Glutamatergic neuron (in vitro differentiated cells): ENCODE measurements around the gene RPL10. TPM values are rescaled to one million over a fixed set of nuclear protein-coding genes. Genes with fewer than 3 reads are reported as not detected.

Experiments
- DNase-seq: peaks from one replicate; pipeline ENCODE4 v3.0.0; 2022
- H3K27ac Mint-ChIP-seq: one replicate; pipeline ENCODE4 v1.8.0; 2020; ENCODE audit warnings: mild to moderate bottlenecking, mixed read lengths, inconsistent platforms; ENCODE audit not compliant: unreplicated experiment
- H3K27me3 Mint-ChIP-seq: one replicate; pipeline ENCODE4 v1.8.0; 2020; ENCODE audit warnings: mild to moderate bottlenecking, moderate library complexity, mixed read lengths, inconsistent platforms; ENCODE audit not compliant: unreplicated experiment
- H3K36me3 Mint-ChIP-seq: one replicate; pipeline ENCODE4 v1.8.0; 2020; ENCODE audit warnings: mild to moderate bottlenecking, mixed read lengths, inconsistent platforms; ENCODE audit not compliant: unreplicated experiment
- H3K4me1 Mint-ChIP-seq: one replicate; pipeline ENCODE4 v1.8.0; 2020; ENCODE audit warnings: mild to moderate bottlenecking, low read depth, mixed read lengths, inconsistent platforms; ENCODE audit not compliant: unreplicated experiment
- H3K4me3 Mint-ChIP-seq: one replicate; pipeline ENCODE4 v1.8.0; 2020; ENCODE audit warnings: mild to moderate bottlenecking, mixed read lengths, inconsistent platforms; ENCODE audit not compliant: unreplicated experiment
- H3K9me3 Mint-ChIP-seq: one replicate; pipeline ENCODE4 v1.8.0; 2020; ENCODE audit warnings: mild to moderate bottlenecking, moderate library complexity, mixed read lengths, inconsistent platforms; ENCODE audit not compliant: unreplicated experiment
- microRNA-seq: library from miRNA; unstranded; fragments of <30 nt; microRNA quantifications from one replicate; pipeline ENCODE4, GENCODE V29; 2020; ENCODE audit not compliant: unreplicated experiment
- total RNA-seq: library from RNA; stranded (reverse); fragmentation: NEBNext Ultra II Directional; extraction: Animal tissue kit (Norgen Biotek cat#: 25700); gene quantifications from one replicate; pipeline ENCODE4 v1.2.1, GENCODE V29; 2021; ENCODE audit not compliant: unreplicated experiment
- TF ChIP-seq, protein P1 (sequence below): fragments of 200-600 bp; sonication (generic); IDR thresholded peaks from one replicate; pipeline ENCODE4 v1.5.0; 2021; ENCODE audit not compliant: partially characterized antibody, unreplicated experiment

RPL10 gene
- total RNA-seq, 1 donor from 2014 or later, result 1,779 TPM

DNA sequence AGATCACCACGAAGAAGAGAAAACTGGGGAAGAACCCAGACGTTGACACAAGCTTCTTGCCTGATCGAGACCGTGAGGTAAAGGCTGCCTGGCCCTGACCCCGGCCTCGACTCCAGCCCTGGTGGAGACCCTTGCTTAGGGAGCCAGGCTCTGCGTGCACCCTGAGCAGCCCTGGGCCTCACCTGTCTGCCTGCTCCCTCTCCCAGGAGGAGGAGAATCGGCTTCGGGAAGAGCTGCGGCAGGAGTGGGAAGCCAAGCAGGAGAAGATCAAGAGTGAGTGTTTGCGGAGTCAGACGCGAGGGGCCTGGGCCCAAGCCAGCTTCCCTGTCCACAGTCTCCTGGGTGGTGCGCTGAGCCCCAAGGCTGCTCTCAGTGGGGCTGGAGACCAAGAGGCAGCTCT is 50.3 kb downstream of the RPL10 start:
- no peaks in the 10 kb centered on the region for H3K4me1 Mint-ChIP-seq
- no peak for DNase-seq
- H3K9me3 Mint-ChIP-seq, result no peaks in the 10 kb centered on the region
- no peaks in the 10 kb centered on the region for H3K36me3 Mint-ChIP-seq
- no peaks in the 10 kb centered on the region for H3K27me3 Mint-ChIP-seq
- no peak overlapping the region for H3K4me3 Mint-ChIP-seq
- TF ChIP-seq, protein P1, sequence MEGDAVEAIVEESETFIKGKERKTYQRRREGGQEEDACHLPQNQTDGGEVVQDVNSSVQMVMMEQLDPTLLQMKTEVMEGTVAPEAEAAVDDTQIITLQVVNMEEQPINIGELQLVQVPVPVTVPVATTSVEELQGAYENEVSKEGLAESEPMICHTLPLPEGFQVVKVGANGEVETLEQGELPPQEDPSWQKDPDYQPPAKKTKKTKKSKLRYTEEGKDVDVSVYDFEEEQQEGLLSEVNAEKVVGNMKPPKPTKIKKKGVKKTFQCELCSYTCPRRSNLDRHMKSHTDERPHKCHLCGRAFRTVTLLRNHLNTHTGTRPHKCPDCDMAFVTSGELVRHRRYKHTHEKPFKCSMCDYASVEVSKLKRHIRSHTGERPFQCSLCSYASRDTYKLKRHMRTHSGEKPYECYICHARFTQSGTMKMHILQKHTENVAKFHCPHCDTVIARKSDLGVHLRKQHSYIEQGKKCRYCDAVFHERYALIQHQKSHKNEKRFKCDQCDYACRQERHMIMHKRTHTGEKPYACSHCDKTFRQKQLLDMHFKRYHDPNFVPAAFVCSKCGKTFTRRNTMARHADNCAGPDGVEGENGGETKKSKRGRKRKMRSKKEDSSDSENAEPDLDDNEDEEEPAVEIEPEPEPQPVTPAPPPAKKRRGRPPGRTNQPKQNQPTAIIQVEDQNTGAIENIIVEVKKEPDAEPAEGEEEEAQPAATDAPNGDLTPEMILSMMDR, result no peak
- H3K27ac Mint-ChIP-seq, result no peak overlapping the region

DNA sequence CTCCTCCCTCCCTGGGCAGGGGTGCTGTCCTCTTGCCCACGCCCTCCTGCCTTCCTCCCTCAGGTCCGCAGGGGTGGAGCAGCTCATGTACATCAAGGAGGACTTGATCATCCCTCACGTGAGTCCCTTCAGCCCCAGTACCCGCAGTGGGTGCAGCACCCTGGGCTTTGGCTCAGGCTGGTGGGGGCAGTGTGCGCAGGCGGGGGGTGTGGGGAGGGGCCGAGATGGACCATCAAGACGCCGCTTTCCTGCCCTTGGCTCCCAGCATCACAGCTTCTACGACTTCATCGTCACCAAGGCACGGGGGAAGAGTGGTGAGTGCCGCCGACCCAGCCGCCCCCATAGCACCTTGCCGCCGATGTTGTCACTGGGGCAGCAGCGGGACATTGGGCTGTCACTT is 51.4 kb downstream of the RPL10 start:
- H3K4me3 Mint-ChIP-seq, result no peak overlapping the region
- TF ChIP-seq, protein P1, result no peak
- H3K27me3 Mint-ChIP-seq, result no peaks in the 10 kb centered on the region
- H3K9me3 Mint-ChIP-seq, result no peaks in the 10 kb centered on the region
- no peaks in the 10 kb centered on the region for H3K4me1 Mint-ChIP-seq
- DNase-seq, result no peak
- H3K27ac Mint-ChIP-seq, result no peak overlapping the region
- H3K36me3 Mint-ChIP-seq, result no peaks in the 10 kb centered on the region

DNA sequence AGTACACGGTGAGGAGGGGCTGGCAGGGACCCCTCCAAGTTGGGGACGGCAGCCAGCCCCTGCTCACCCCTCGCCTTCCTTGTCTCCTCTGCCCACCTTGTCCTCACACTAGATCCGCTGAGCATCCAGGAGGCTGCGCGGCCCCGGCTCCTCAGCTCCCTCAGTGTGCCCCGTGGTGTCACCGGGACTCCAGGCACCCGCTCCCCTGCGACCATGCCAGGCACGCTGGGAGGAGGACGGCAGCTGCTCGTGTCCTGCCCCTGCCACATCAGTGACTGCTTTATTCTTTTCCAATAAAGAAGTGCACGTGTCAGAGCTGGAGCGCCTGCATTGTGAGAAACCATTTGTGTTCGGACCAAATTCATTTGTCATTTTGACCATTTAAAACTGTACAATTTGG is 52.1 kb downstream of the RPL10 start:
- TF ChIP-seq, protein P1, result no peak
- H3K36me3 Mint-ChIP-seq, result no peaks in the 10 kb centered on the region
- H3K4me3 Mint-ChIP-seq, result no peak overlapping the region
- H3K27me3 Mint-ChIP-seq, result no peaks in the 10 kb centered on the region
- no peaks in the 10 kb centered on the region for H3K4me1 Mint-ChIP-seq
- no peaks in the 10 kb centered on the region for H3K9me3 Mint-ChIP-seq
- H3K27ac Mint-ChIP-seq, result no peak overlapping the region
- DNase-seq, result no peak

Small RNA genes within 50 kb of the gene (microRNA-seq; reads per million reads assigned to microRNA genes)
- 35.8 reads per million, percentile 65 among the genes with 10 or more reads in this experiment for gene MIR6858

Other genes with a start within 250 kb of the RPL10 start
- gene OPN1MW, start 215.8 kb upstream of the RPL10 start, total RNA-seq, result 1.2 TPM
- gene OPN1MW2, start 178.6 kb upstream of the RPL10 start, total RNA-seq, result not detected
- gene OPN1MW3, start 140.8 kb upstream of the RPL10 start, total RNA-seq, result not detected
- gene TEX28, start 103.3 kb upstream of the RPL10 start, total RNA-seq, result not detected
- not detected for gene TKTL1, start 102.6 kb upstream of the RPL10 start, total RNA-seq
- gene FLNA, start 23.7 kb upstream of the RPL10 start, total RNA-seq, result 499 TPM
- 56.8 TPM for gene EMD, start 19.1 kb upstream of the RPL10 start, total RNA-seq
- gene DNASE1L1, start 10.9 kb downstream of the RPL10 start, total RNA-seq, result 15.8 TPM
- gene TAFAZZIN, start 13.2 kb downstream of the RPL10 start, total RNA-seq, result 40.9 TPM
- gene ATP6AP1, start 30.3 kb downstream of the RPL10 start, total RNA-seq, result 133 TPM
- gene GDI1, start 38.8 kb downstream of the RPL10 start, total RNA-seq, result 730 TPM
- gene FAM50A, start 45.8 kb downstream of the RPL10 start, total RNA-seq, result 125 TPM
- 458 TPM for gene PLXNA3, start 59.9 kb downstream of the RPL10 start, total RNA-seq
- 8.8 TPM for gene LAGE3, start 80.9 kb downstream of the RPL10 start, total RNA-seq
- 28.4 TPM for gene UBL4A, start 88.2 kb downstream of the RPL10 start, total RNA-seq
- gene SLC10A3, start 92.3 kb downstream of the RPL10 start, total RNA-seq, result 6.1 TPM
- gene FAM3A, start 117.9 kb downstream of the RPL10 start, total RNA-seq, result 32.0 TPM
- gene G6PD, start 148.5 kb downstream of the RPL10 start, total RNA-seq, result 122 TPM
- 27.6 TPM for gene IKBKG, start 149.2 kb downstream of the RPL10 start, total RNA-seq
- gene CTAG1A, start 186.8 kb downstream of the RPL10 start, total RNA-seq, result not detected
- gene CTAG1B, start 220.9 kb downstream of the RPL10 start, total RNA-seq, result not detected